ENCODE measurements around the gene KCNE5.
"Not testable (repeated sequence)": the region's sequence is repeated elsewhere in the genome, so short reads cannot be mapped to it uniquely, and the experiment has no call there.

Gene KCNE5, protein sequence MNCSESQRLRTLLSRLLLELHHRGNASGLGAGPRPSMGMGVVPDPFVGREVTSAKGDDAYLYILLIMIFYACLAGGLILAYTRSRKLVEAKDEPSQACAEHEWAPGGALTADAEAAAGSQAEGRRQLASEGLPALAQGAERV

DNA sequence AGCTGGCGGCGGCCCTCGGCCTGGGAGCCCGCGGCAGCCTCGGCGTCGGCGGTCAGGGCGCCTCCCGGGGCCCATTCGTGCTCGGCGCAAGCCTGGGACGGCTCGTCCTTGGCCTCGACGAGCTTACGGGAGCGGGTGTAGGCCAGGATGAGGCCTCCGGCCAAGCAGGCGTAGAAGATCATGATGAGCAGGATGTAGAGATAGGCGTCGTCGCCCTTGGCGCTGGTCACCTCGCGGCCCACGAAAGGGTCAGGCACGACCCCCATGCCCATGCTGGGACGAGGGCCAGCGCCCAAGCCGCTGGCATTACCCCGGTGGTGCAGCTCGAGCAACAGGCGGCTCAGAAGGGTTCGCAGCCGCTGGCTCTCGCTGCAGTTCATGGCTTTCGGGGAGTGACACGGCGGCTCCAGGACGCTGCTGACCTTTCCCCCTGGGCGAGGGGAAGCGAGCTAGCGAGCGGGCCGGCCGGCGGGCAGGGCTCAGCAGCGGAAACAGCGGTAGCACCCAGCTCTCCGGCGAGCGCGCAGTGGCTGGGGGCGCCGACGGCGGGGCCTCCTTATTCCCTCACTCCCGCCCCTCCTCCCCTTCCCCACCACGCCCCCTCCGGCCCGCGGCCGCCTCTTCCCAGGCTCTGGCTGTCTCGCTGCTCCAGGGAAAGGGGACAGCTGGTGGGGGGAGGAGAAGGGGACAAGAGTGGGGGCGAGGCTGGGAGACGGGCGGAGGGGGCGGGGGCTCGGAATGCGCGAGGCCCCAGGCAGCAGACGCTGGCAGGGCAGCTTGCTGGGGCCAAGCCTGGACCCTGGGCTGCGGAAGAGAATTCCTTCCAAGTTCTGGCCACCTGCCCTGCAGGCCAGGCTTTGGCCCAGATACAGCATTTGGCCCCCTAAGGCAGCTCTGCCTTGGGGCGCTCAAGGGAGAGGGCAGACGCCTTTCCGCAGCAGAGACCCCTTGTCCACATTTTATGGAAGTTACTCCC is at the start of gene KCNE5:
KCNE5 (minus strand) TSS at position 532 of the 976 bp plus-strand sequence; CDS start at position 380, 152 bp downstream.
- DNase-seq (ENCODE audit: insufficient read length, low spot score) (no peak), FAIRE-seq (no peak)

- FAIRE-seq (no peak), DNase-seq (ENCODE audit: insufficient read length, low spot score) (no peak)
Measured at GRCh38 chrX:109672239-109672638, 47.3 kb upstream of the KCNE5 start.

GRCh38 chrX:109671170-109671569 is 46.2 kb upstream of the KCNE5 start:
- DNase-seq (ENCODE audit: insufficient read length, low spot score); FAIRE-seq: not testable (repeated sequence)

DNA sequence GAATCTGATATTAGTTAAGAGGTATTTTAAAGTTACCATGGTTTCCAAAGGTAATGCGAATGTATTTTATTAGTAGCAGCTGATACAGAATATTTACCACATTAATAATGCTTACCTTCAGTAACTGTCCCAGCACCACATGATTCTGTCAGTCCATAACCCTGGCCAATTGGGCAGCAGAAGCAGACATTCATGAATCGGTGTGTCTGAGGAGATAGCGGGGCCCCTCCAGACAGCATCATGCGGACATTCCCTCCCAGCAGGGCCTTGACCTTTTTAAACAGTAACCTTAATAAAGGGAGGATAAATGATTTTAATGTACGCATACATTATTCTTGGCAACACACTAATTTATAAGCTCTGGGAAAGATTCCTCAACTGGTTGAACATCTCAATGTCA is 43.0 kb upstream of the KCNE5 start:
- DNase-seq (ENCODE audit: insufficient read length, low spot score) (no peak), FAIRE-seq (no peak)

DNA sequence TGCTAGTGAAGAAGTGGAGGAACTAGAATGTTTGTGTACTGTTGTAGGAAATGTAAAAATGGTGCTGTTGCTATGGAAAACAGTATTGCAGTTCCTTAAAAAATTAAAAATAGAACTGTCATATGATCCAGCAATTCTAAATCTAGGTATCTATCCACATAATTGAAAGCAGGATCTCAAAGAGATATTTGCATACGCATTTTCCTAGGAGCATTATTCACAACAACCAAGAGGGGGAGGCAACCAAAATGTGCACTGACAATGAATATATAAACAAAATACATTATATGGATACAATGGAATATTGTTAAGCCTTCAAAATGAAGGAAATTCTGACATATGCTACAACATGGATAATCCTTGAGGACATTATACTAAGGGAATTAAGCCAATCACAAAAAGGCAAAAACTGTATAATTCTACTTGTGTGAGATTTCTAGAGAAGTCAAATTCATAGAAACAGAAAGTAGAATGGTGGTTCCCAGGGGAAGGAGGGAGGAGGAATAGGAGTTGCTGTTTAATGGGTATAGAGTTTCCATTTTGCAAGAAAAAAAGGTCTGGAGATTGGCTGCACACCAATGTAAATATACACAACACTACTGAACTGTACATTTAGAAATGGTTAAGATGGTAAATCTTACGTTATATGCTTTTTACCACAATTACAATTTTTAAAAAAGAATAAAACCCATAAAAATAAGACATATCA is 35.6 kb upstream of the KCNE5 start:
- FAIRE-seq (no peak), DNase-seq (ENCODE audit: insufficient read length, low spot score) (no peak)

DNA sequence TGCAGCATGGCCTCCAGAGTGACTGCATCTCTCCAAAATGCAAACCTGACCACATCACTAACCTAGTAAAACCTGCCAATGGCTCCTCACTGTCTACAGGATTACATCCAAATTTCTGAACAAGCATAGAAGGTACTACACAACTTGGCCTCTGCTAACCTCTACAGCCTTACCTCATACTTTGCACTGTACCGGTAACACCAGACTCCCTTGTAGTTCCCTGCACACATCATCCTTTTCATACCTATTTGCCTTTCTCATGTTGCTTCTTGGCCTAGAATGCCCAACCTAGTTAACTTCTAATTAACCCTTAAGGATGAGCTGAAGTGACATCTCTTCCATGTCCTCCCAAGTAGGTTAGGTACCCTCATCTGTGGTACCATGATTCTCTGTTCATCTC is 33.4 kb upstream of the KCNE5 start:
- DNase-seq (ENCODE audit: insufficient read length, low spot score) (no peak), FAIRE-seq (no peak)

DNA sequence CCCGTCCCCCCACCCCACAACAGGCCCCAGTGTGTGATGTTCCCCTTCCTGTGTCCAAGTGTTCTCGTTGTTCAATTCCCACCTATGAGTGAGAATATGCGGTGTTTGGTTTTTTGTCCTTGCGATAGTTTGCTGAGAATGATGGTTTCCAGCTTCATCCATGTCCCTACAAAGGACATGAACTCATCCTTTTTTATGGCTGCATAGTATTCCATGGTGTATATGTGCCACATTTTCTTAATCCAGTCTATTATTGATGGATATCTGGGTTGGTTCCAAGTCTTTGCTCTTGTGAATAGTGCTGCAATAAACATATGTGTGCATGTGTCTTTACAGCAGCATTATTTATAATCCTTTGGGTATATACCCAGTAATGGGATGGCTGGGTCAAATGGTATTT is 32.4 kb upstream of the KCNE5 start:
- not testable (repeated sequence) for FAIRE-seq; DNase-seq (ENCODE audit: insufficient read length, low spot score)

DNA sequence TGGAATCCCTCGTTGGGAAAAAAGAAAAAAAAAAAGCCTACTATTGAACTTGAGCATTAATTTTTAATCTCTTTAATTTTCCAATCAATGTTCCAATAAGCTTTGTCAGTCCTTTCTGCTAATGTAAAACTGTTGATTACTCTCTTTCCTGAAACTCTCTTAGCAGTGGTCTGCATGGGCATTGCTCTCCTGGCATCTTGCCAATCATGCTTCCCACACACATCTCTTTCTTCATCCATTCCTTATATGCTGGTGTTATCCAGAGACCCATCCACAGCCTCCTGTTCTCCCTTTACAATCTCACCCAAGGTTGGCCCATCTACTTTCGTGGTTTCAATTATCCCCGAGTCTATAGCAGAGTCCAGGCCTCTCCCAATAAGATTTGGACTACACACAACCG is 31.8 kb upstream of the KCNE5 start:
- DNase-seq (ENCODE audit: insufficient read length, low spot score): no peak
- no peak for FAIRE-seq

DNA sequence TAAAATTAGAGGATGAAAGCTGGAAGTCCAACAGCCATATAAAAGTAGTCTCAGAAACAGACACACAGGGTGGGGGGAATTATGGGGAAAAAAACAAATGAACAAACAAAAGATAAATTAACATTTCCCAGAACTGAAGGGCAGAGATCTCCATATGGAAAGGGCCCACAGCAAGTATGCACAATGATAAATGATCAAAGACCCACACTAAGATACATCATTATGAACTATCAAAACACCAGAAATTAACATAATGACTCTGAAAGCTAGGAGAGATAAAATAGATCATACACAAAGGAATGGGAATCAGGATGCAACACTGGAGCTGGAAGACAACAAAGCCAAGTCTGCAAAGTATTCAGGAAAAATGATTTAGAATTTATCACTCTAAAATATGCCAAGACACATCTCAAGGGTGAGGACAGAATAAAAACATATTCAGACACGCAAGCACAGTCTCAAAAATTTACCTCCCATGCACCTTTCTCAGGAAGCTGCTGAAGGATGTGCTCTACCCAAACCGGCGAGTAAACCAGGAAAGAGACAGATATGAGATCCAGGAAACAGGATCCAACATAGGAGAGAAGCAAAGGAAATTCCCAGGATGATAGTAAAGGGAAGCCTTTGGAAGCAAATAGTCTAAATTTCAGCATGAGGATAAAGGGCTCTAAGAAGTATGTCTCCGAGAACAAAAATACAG is 30.7 kb upstream of the KCNE5 start:
- FAIRE-seq (no peak), DNase-seq (ENCODE audit: insufficient read length, low spot score) (no peak)

- DNase-seq (ENCODE audit: insufficient read length, low spot score) (no peak), FAIRE-seq (no peak)
Measured at GRCh38 chrX:109654516-109655109, 29.6 kb upstream of the KCNE5 start.

- DNase-seq (ENCODE audit: insufficient read length, low spot score); FAIRE-seq: not testable (repeated sequence)
Measured at GRCh38 chrX:109644671-109645070, 19.7 kb upstream of the KCNE5 start.

GRCh38 chrX:109643687-109644086 is 18.7 kb upstream of the KCNE5 start:
- FAIRE-seq (no peak), DNase-seq (ENCODE audit: insufficient read length, low spot score) (no peak)

GRCh38 chrX:109638158-109638557 is 13.2 kb upstream of the KCNE5 start:
- DNase-seq (ENCODE audit: insufficient read length, low spot score) (no peak), FAIRE-seq (no peak)

DNA sequence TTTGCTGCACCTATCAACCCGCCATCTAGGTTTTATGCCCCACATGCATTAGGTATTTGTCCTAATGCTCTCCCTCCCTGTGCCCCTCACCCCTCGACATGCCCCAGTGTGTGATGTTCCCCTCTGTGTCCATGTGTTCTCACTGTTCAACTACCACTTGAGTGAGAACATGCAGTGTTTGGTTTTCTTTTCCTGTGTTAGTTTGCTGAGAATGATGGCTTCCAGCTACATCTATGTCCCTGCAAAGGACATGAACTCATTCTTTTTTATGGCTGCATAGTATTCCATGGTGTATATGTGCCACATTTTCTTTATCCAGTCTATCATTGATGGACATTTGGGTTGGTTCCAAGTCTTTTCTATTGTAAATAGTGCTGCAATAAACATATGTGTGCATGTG is 12.5 kb upstream of the KCNE5 start:
- not testable (repeated sequence) for FAIRE-seq; DNase-seq (ENCODE audit: insufficient read length, low spot score)

- DNase-seq (ENCODE audit: insufficient read length, low spot score) (peak; percentile 0), FAIRE-seq (no peak)
Measured at GRCh38 chrX:109635146-109635545, 10.2 kb upstream of the KCNE5 start.

GRCh38 chrX:109632906-109633504 is 8.0 kb upstream of the KCNE5 start:
- DNase-seq (ENCODE audit: insufficient read length, low spot score) (peak; percentile 2), FAIRE-seq (no peak)

DNA sequence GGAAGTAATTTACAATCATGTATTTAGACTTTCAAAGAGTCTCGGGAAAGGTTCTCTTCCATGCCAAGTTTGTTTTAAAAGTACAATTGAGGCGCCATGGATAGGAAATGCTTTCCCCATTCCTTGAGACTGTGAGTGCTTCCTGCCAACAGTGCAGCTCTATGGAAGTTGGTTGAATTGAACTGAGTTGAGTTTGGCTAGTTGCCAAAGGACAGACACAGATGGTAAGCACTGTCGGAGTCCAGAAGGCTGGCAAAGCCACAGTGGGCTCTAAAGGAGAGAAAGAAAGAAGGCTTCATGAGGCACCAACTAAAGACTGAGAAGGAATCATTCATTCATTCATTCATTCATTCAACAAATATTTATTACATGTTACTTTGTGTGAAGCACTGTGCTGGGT is 4.3 kb upstream of the KCNE5 start:
- FAIRE-seq (no peak), DNase-seq (ENCODE audit: insufficient read length, low spot score) (no peak)

DNA sequence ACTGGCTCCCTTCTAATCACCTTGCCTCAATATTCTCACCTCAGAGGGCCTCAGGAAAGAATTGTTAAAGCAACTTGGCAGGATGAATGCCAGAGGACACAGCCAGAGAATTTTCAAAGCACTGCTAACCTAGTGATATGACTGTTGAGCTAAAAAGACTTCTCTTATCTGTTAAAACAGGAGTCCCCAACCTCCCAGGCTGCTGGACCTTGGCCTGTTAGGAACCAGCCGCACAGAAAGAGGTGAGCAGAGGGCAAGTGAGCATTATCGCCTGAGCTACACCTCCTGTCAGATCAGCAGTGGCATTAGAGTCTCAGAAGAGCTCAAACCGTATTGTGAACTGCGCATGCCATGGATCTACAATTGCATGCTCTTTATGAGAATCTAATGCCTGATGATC is 1.7 kb upstream of the KCNE5 start:
- no peak for DNase-seq (ENCODE audit: insufficient read length, low spot score)

GRCh38 chrX:109623997-109624396 is 975 bp downstream of the KCNE5 start:
- FAIRE-seq (no peak), DNase-seq (ENCODE audit: insufficient read length, low spot score) (no peak)

More for the DNA sequence above, 1.7 kb upstream of the KCNE5 start:
- no peak for FAIRE-seq

DNA sequence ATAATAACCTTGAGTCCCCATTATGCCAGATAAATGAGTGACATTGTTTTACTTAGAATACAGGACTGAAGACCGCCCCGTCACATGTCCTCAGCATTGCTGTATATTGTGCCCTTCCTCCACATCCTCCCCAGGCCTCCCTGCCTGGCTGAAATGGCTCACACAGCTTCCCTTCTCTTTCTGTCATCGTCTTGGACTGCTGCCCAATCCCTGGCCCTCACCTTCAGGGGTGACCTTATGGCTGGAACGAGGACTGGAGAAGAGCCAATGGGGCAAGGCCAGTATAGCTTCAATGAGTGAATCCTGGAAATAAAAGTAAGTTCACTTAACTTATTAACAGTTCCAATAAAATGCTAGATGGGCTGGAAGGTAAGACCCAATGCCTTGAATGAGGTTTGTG is 2.7 kb downstream of the KCNE5 start:
- no peak for DNase-seq (ENCODE audit: insufficient read length, low spot score)
- FAIRE-seq: no peak
